HG03097 (cell line): Measurements from ENCODE around the gene DOK3.

Experiments
- ATAC-seq: cut with Tn5 transposase; IDR thresholded peaks from one replicate; pipeline ENCODE4 v1.9.1; 2021; ENCODE audit not compliant: unreplicated experiment, low FRiP score

Gene DOK3

DNA sequence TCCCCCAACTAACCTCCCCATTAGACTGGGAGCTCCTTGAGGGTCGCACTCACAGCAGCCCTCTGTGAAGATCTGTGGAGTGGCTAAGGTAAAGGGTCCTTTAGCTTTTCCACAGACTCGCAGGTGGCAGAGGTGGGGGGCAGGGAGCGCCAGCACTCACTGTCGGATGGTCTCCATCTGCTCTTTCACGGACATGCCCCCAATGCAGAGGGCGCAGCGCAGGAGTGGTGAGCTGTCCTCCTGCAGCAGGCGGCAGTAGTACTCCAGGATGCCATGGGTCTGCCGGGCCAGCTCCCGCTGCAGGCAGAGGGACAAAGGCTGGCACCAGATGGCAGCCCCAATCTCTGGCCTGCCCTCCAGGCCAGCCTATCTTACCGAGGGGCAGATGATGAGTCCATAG, 4.9 kb upstream of the DOK3 start:
- ATAC-seq: no peak

GRCh38 chr5:177513500-177513899, 3.9 kb upstream of the DOK3 start:
- no peak for ATAC-seq

GRCh38 chr5:177512736-177513380, 3.2 kb upstream of the DOK3 start:
- no peak for ATAC-seq

DNA sequence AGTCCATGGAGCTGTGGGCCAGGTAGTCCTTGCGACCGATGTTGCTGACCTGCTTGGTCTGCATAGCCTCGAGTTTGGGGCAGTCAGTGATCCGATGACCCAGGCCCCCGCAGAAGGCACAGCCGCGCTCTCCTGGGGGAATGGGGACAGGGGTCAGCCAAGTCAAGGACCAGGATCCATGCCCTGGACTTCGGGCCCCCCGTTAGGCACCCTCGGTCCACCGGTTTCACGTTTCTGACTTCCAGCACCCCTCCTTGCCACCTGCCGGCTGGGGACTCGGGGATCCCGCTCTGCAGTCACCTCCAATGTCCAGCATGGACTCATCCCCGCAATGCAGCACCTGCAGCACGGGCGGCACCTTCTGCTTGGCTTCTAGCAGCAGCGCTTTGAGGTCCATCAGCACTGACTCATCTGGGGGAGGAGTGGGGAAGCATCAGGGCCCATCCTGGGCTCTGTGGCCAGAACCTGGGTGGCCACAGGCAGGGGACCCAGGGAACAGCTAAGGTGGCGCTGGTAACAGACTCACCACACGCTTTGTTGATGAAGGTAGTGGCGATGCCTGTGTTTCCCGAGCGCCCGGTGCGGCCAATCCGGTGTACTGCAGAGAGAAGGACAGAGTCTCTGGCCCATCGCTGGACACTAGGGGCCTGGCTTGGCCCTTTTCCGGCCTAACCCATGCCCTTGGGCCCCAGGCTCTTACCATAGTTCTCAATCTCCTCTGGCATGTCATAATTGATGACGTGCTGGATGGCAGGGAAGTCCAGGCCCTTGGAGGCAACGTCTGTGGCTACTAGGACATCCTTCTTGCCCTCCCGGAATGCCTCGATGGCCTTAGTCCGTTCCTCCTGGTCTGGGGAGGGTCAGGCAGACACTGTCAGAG, 2.4 kb upstream of the DOK3 start:
- no peak for ATAC-seq

GRCh38 chr5:177511181-177511580, 1.6 kb upstream of the DOK3 start:
- no peak for ATAC-seq

DNA sequence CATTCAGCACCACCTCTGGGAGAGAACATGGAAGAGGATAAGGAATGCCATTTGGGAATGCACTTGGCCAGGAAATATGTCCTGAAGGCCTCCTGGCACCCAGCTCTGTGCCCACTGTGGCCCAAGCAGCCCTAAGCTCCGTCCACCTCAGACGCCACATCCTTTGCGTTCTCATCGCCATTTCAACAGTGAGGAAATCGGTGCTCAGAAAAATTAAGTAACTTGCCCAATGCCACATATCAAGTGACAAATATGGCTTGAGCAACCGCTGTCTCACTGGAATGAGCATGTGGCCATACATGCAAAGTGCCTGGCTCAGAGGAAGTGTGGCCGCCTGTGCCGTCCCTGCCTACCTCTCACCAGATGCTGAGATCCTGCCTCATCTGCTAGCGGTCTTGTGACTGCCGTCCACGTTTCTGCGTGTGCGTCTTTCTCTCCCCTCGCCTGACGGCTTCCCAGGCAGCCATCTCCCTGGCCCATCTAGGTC, 984 bp upstream of the DOK3 start:
- no peak for ATAC-seq

- no peak for ATAC-seq
Measured at GRCh38 chr5:177509991-177510566, 453 bp upstream of the DOK3 start.

DNA sequence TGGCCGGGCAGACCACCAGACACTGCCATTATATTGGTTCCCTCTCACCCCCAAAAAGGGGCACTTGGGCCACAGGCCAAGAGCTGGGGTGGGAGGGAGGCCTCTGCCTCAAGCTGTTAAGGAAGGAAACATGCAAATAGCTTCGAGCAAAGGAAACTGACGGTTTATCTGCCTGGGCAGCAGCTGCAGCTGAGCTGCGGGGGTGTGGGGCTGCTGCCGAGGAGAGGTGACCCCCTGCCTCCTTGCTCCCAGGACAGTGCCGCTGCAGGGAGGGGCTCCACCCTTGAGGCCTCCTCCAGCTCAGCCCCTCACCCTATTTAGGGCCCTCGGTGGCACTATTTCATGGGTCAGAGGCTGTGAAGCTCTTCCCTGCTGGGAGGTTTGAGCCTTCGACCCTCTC, 789 bp downstream of the DOK3 start:
- no peak for ATAC-seq

GRCh38 chr5:177508221-177508611, 1.4 kb downstream of the DOK3 start:
- no peak for ATAC-seq

- no peak for ATAC-seq
Measured at GRCh38 chr5:177507596-177508220, 1.9 kb downstream of the DOK3 start.

DNA sequence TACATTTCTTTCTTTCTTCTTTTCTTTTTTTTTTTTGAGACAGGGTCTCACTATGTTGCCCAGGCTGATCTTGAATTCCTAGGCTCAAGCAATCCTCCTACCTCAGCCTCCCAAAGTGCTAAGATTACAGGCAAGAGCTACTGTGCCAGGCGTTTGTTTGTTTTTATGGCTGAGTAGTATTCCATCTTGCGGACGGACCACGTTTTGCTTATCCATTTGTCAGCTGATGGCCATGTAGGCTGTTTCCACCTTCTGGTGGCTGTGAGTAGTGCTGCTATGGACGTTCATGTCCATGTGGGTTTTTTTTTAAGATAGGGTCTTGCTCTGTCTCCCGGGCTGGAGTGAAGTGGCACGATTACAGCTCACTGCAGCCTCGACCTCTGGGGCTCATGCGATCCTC, 2.5 kb downstream of the DOK3 start:
- no peak for ATAC-seq

DNA sequence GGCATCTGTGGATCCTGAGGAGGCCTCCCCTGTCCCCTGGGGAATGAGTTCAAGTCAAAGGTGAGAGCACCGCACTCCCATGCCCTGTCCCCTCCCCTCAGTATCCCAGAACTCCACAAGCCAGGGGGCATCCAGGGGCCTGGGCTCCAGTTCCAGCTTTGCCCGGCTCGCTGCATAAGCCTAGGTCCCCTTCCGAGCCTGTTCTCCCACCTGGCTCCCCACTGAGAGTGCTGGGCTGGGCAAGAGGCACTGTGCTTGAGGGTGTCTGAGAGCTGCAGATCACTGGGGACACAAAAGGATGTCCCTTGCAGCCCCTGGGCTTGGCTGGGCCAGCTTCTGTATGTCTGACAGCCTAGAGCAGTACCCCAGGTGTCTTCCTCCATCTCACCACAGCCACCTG, 4.6 kb downstream of the DOK3 start:
- no peak for ATAC-seq

GRCh38 chr5:177504086-177505056, 5.3 kb downstream of the DOK3 start:
- ATAC-seq: no peak

GRCh38 chr5:177503351-177504085, 6.1 kb downstream of the DOK3 start:
- ATAC-seq: no peak

DNA sequence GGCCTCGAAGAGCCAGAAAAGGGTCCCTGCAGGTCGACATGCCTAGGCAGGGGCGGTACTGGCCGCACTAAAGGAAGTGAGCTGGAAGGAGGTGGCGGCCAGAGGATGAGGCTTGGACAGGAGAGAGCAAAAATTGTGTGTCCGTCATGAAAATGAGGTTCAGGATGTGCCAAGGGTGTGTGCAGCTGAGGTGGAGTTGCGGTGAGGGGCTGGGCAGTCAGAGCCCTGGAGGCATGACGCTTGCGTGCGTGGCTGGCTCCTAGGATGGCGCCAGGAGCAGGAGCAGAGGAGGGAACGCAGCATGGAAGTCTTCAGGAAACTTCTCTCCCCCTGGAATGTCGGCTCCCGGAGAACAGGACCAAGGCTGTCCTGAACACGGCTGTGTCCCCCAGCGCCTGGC, 6.7 kb downstream of the DOK3 start:
- no peak for ATAC-seq

GRCh38 chr5:177501874-177502678, 7.5 kb downstream of the DOK3 start:
- no peak for ATAC-seq

GRCh38 chr5:177500685-177501522, 8.7 kb downstream of the DOK3 start:
- ATAC-seq: no peak

- ATAC-seq: no peak
Measured at GRCh38 chr5:177499842-177500241, 9.8 kb downstream of the DOK3 start.
